ENCODE data around the gene TC2N. TPM values are rescaled to one million over a fixed set of nuclear protein-coding genes. Genes with fewer than 3 reads are reported as not detected.

Gene TC2N
- total RNA-seq, 2 donors from 2014 or later, result 178 to 214 TPM

GRCh38 chr14:91780452-91780851 lies 86.9 kb downstream of the TC2N start:
- DNase-seq (no peak), ATAC-seq (no peak)
- no peak overlapping the region for H3K27ac Mint-ChIP-seq
- no peak overlapping the region for H3K4me3 Mint-ChIP-seq
- peaks cover 6% of the 10 kb centered on the region for H3K36me3 Mint-ChIP-seq (ENCODE audit: low read depth)
- no peaks in the 10 kb centered on the region for H3K27me3 Mint-ChIP-seq
- H3K4me1 Mint-ChIP-seq, result peaks cover 11% of the 10 kb centered on the region
- no peaks in the 10 kb centered on the region for H3K9me3 ChIP-seq (ENCODE audit: control insufficient read depth, low read length, poor library complexity, severe bottlenecking)

- H3K36me3 Mint-ChIP-seq (ENCODE audit: low read depth), result peaks cover 6% of the 10 kb centered on the region
- no peak for ATAC-seq
These were observed 89.1 kb downstream of the TC2N start for GRCh38 chr14:91778217-91778616.

GRCh38 chr14:91774140-91775096 lies 92.9 kb downstream of the TC2N start:
- ATAC-seq, result no peak
- Mint-ChIP-seq H3K4me3 (no peak overlapping the region), H3K4me1 (peaks cover 23% of the 10 kb centered on the region), H3K27me3 (no peaks in the 10 kb centered on the region), H3K27ac (peak overlapping the region; percentile 71), H3K36me3 (ENCODE audit: low read depth) (peaks cover 3% of the 10 kb centered on the region)
- no peaks in the 10 kb centered on the region for H3K9me3 ChIP-seq (ENCODE audit: control insufficient read depth, low read length, poor library complexity, severe bottlenecking)
- no peak for DNase-seq

More at GRCh38 chr14:91778217-91778616, 89.1 kb downstream of the TC2N start:
- Mint-ChIP-seq H3K27ac (no peak overlapping the region), H3K4me3 (no peak overlapping the region), H3K4me1 (peaks cover 23% of the 10 kb centered on the region), H3K27me3 (no peaks in the 10 kb centered on the region)
- H3K9me3 ChIP-seq (ENCODE audit: control insufficient read depth, low read length, poor library complexity, severe bottlenecking), result no peaks in the 10 kb centered on the region
- DNase-seq, result no peak

- Mint-ChIP-seq H3K4me3 (no peak overlapping the region), H3K27ac (no peak overlapping the region), H3K4me1 (peaks cover 9% of the 10 kb centered on the region), H3K27me3 (no peaks in the 10 kb centered on the region), H3K36me3 (ENCODE audit: low read depth) (no peaks in the 10 kb centered on the region)
- no peaks in the 10 kb centered on the region for H3K9me3 ChIP-seq (ENCODE audit: control insufficient read depth, low read length, poor library complexity, severe bottlenecking)
- no peak for DNase-seq
- no peak for ATAC-seq
These were observed 97.2 kb downstream of the TC2N start for GRCh38 chr14:91770185-91770584.

DNA sequence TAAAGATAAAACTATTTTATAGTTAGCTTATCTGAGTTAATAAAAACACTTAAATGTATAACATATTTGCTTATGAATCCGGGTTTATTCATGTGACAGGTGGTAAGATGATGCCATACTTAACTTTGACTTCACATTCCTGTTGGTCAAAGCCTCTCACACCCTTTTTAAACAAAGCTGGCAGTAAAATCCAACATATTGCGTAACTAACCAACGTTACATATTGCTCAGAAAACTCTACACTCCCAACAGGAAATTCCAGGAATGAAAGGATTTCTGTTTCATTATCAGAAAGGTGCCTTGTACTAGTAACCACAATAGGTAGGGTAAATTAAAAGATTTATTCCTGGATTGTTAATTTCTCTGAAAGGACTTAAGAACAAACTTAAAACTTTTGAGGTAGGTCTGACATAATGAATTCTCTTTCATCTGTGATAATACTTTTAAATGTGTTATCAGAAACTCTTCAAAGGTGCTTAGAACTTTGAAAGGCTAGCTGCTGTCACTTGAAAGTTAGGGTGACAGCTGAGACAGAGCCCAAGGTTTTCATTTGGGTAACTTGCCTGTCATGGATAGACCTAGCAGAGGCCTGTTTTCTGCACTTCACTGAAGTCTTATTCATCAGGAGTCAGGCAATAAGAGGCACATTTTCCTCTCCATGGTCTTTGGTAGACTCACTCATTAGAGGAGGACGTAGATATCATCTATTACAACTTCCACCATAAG lies 111.6 kb downstream of the TC2N start:
- no peaks in the 10 kb centered on the region for H3K9me3 ChIP-seq (ENCODE audit: control insufficient read depth, low read length, poor library complexity, severe bottlenecking)
- H3K27me3 Mint-ChIP-seq, result no peaks in the 10 kb centered on the region
- H3K4me3 Mint-ChIP-seq, result no peak overlapping the region
- H3K36me3 Mint-ChIP-seq (ENCODE audit: low read depth), result peaks cover 3% of the 10 kb centered on the region
- DNase-seq (no peak), ATAC-seq (no peak)
- H3K4me1 Mint-ChIP-seq, result peaks cover 2% of the 10 kb centered on the region
- H3K27ac Mint-ChIP-seq, result no peak overlapping the region

DNA sequence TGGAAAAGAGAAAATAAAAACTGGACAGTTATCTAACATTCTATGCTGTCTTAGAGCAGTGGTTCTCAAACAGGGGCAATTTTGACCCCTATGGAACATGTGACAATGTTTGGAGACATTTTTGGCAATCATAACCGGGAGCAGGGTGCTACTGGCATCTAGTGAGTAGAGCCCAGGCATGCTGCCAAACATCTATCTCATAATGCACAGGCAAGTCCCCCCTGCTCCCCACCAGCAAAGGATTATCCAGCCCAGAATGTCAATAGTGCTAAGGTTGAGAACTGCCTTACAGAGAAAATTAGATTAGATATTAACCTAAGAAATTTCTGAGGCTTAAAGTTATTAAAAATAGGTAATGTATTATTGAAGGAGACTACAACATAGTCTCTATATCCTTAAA lies 112.5 kb downstream of the TC2N start:
- H3K36me3 Mint-ChIP-seq (ENCODE audit: low read depth), result no peaks in the 10 kb centered on the region

GRCh38 chr14:91754185-91754584 lies 113.2 kb downstream of the TC2N start:
- ATAC-seq (no peak), DNase-seq (no peak)
- Mint-ChIP-seq H3K27me3 (no peaks in the 10 kb centered on the region), H3K36me3 (ENCODE audit: low read depth) (no peaks in the 10 kb centered on the region), H3K27ac (no peak overlapping the region), H3K4me1 (peaks cover 4% of the 10 kb centered on the region), H3K4me3 (no peak overlapping the region)
- H3K9me3 ChIP-seq (ENCODE audit: control insufficient read depth, low read length, poor library complexity, severe bottlenecking), result no peaks in the 10 kb centered on the region

More for the DNA sequence above, 112.5 kb downstream of the TC2N start:
- no peak for ATAC-seq
- Mint-ChIP-seq H3K4me1 (peaks cover 2% of the 10 kb centered on the region), H3K27ac (no peak overlapping the region), H3K4me3 (no peak overlapping the region), H3K27me3 (no peaks in the 10 kb centered on the region)
- DNase-seq, result no peak
- no peaks in the 10 kb centered on the region for H3K9me3 ChIP-seq (ENCODE audit: control insufficient read depth, low read length, poor library complexity, severe bottlenecking)

GRCh38 chr14:91753501-91754128 lies 113.7 kb downstream of the TC2N start:
- Mint-ChIP-seq H3K27me3 (no peaks in the 10 kb centered on the region), H3K36me3 (ENCODE audit: low read depth) (no peaks in the 10 kb centered on the region), H3K4me1 (peaks cover 4% of the 10 kb centered on the region), H3K27ac (no peak overlapping the region), H3K4me3 (no peak overlapping the region)
- H3K9me3 ChIP-seq (ENCODE audit: control insufficient read depth, low read length, poor library complexity, severe bottlenecking), result no peaks in the 10 kb centered on the region
- ATAC-seq, result no peak
- DNase-seq, result no peak

- no peak overlapping the region for H3K4me3 Mint-ChIP-seq
- no peaks in the 10 kb centered on the region for H3K27me3 Mint-ChIP-seq
- no peak overlapping the region for H3K27ac Mint-ChIP-seq
- no peaks in the 10 kb centered on the region for H3K36me3 Mint-ChIP-seq (ENCODE audit: low read depth)
- ATAC-seq, result no peak
- H3K4me1 Mint-ChIP-seq, result peaks cover 4% of the 10 kb centered on the region
- no peaks in the 10 kb centered on the region for H3K9me3 ChIP-seq (ENCODE audit: control insufficient read depth, low read length, poor library complexity, severe bottlenecking)
- no peak for DNase-seq
These were observed 114.4 kb downstream of the TC2N start for GRCh38 chr14:91752961-91753360.

- Mint-ChIP-seq H3K4me3 (no peak overlapping the region), H3K27me3 (no peaks in the 10 kb centered on the region), H3K27ac (no peak overlapping the region), H3K36me3 (ENCODE audit: low read depth) (no peaks in the 10 kb centered on the region), H3K4me1 (peaks cover 4% of the 10 kb centered on the region)
- ATAC-seq, result no peak
- no peaks in the 10 kb centered on the region for H3K9me3 ChIP-seq (ENCODE audit: control insufficient read depth, low read length, poor library complexity, severe bottlenecking)
- no peak for DNase-seq
These were observed 115.6 kb downstream of the TC2N start for GRCh38 chr14:91751719-91752118.

- H3K27me3 Mint-ChIP-seq, result no peaks in the 10 kb centered on the region
- peaks cover 4% of the 10 kb centered on the region for H3K4me1 Mint-ChIP-seq
- no peaks in the 10 kb centered on the region for H3K36me3 Mint-ChIP-seq (ENCODE audit: low read depth)
- H3K27ac Mint-ChIP-seq, result no peak overlapping the region
- DNase-seq (no peak), ATAC-seq (no peak)
- H3K9me3 ChIP-seq (ENCODE audit: control insufficient read depth, low read length, poor library complexity, severe bottlenecking), result no peaks in the 10 kb centered on the region
- H3K4me3 Mint-ChIP-seq, result no peak overlapping the region
These were observed 116.6 kb downstream of the TC2N start for GRCh38 chr14:91750634-91751198.

- H3K27ac Mint-ChIP-seq, result no peak overlapping the region
- H3K9me3 ChIP-seq (ENCODE audit: control insufficient read depth, low read length, poor library complexity, severe bottlenecking), result no peaks in the 10 kb centered on the region
- no peak for DNase-seq
- peaks cover 4% of the 10 kb centered on the region for H3K4me1 Mint-ChIP-seq
- no peak overlapping the region for H3K4me3 Mint-ChIP-seq
- H3K27me3 Mint-ChIP-seq, result no peaks in the 10 kb centered on the region
- no peak for ATAC-seq
- H3K36me3 Mint-ChIP-seq (ENCODE audit: low read depth), result no peaks in the 10 kb centered on the region
These were observed 117.5 kb downstream of the TC2N start for GRCh38 chr14:91749868-91750267.

DNA sequence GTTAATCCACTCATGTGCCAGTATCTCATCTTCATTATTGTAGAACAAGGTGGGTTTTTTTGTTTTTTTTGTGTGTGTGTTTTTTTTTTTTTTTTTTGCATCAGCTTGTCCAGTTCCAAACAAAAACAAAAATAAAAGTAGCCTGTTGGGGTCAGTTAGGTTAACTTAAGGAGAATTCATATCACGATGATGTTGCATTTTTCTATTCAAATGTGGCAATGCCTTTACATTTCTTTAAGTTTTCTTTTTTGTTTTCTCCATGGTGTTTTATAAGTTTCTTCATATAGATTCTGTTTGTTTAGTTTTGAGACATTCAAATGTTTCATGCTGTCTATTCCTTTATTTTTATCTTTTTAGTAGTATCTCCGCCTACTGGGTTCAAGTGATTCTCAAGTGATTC lies 119.3 kb downstream of the TC2N start:
- H3K27ac Mint-ChIP-seq, result no peak overlapping the region
- H3K36me3 Mint-ChIP-seq (ENCODE audit: low read depth), result no peaks in the 10 kb centered on the region
- no peaks in the 10 kb centered on the region for H3K9me3 ChIP-seq (ENCODE audit: control insufficient read depth, low read length, poor library complexity, severe bottlenecking)
- H3K4me3 Mint-ChIP-seq, result no peak overlapping the region
- DNase-seq (no peak), ATAC-seq (no peak)
- no peaks in the 10 kb centered on the region for H3K27me3 Mint-ChIP-seq
- peaks cover 4% of the 10 kb centered on the region for H3K4me1 Mint-ChIP-seq
